Spleen (tissue), 7 donors: ENCODE data around the gene KCNT1.

Experiments
- POLR2A ChIP-seq, 3 donors: fragments of 450-650 bp; IDR thresholded peaks; one replicate each; pipeline ENCODE4 v1.5.1; 2017; ENCODE audit warnings: antibody characterized with exemption in 3 of 3, mild to moderate bottlenecking in 1 of 3
- POLR2AphosphoS5 ChIP-seq, 3 donors: sonication (generic); formaldehyde crosslinking; IDR thresholded peaks; one replicate each; pipeline ENCODE4 v1.5.1; 2017; ENCODE audit warnings: antibody characterized with exemption in 3 of 3
- TF ChIP-seq, protein P1 (sequence below), 11 experiments: fragments of 200-600 bp in 7 of 11; fragments of 450-650 bp in 4 of 11; sonication (generic) in 4 of 11; IDR thresholded peaks in 8 of 11; conservative IDR thresholded peaks in 3 of 11; 1 replicate in 7 of 11; 2 replicates in 4 of 11; pipeline versions ENCODE4 v1.4.0 to v1.8.0; 2016 to 2021; ENCODE audit warnings: antibody characterized with exemption in 11 of 11, inconsistent platforms in 4 of 11, mild to moderate bottlenecking in 1 of 11
- donor health status: DM: no; HTN: no; CAD: no; lungs with moderate emphysema.
- donor health status: DM: no; HTN: no; CAD: no.
- donor health status: DM: no; HTN: no; CAD: no.

DNA sequence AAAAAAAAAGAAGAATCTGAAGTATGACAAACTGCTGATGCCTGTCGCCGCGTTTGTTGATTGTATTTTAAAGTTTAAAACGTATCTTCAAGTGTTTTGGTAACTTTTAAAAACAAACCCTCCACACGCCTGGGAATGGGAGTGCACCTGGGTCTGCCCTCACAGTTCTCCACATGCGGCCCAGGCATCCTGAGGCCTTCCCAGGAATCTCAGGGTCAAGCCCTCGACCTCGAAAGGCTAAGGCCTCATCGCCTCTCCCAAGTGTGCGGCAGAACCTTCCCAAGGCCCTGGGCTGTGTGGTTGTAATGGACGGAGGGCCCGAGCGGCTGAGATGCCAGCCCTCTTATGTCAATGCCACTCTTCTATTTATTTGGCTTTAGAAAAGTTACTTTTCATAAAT lies 111.0 kb downstream of the KCNT1 start:
- TF ChIP-seq, protein P1, sequence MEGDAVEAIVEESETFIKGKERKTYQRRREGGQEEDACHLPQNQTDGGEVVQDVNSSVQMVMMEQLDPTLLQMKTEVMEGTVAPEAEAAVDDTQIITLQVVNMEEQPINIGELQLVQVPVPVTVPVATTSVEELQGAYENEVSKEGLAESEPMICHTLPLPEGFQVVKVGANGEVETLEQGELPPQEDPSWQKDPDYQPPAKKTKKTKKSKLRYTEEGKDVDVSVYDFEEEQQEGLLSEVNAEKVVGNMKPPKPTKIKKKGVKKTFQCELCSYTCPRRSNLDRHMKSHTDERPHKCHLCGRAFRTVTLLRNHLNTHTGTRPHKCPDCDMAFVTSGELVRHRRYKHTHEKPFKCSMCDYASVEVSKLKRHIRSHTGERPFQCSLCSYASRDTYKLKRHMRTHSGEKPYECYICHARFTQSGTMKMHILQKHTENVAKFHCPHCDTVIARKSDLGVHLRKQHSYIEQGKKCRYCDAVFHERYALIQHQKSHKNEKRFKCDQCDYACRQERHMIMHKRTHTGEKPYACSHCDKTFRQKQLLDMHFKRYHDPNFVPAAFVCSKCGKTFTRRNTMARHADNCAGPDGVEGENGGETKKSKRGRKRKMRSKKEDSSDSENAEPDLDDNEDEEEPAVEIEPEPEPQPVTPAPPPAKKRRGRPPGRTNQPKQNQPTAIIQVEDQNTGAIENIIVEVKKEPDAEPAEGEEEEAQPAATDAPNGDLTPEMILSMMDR (IDR thresholded peaks at IDR 0.05 in 8 of 11, conservative IDR thresholded peaks at IDR 0.05 in 3 of 11) = no peak
- TF ChIP-seq POLR2AphosphoS5 (IDR thresholded peaks at IDR 0.05) (no peak), POLR2A (IDR thresholded peaks at IDR 0.05) (no peak)
